Measurements from ENCODE around the gene MSANTD1. TPM values are rescaled to one million over a fixed set of nuclear protein-coding genes. Genes with fewer than 3 reads are reported as not detected.
A peak's percentile ranks its signal among the peaks of the same experiment; 100 is the strongest.

MSANTD1 gene
- total and polyA plus RNA-seq, 2 donors (not counting 1 experiment from before 2014, with no cell fraction given) = 0.78 to 5.5 TPM

DNA sequence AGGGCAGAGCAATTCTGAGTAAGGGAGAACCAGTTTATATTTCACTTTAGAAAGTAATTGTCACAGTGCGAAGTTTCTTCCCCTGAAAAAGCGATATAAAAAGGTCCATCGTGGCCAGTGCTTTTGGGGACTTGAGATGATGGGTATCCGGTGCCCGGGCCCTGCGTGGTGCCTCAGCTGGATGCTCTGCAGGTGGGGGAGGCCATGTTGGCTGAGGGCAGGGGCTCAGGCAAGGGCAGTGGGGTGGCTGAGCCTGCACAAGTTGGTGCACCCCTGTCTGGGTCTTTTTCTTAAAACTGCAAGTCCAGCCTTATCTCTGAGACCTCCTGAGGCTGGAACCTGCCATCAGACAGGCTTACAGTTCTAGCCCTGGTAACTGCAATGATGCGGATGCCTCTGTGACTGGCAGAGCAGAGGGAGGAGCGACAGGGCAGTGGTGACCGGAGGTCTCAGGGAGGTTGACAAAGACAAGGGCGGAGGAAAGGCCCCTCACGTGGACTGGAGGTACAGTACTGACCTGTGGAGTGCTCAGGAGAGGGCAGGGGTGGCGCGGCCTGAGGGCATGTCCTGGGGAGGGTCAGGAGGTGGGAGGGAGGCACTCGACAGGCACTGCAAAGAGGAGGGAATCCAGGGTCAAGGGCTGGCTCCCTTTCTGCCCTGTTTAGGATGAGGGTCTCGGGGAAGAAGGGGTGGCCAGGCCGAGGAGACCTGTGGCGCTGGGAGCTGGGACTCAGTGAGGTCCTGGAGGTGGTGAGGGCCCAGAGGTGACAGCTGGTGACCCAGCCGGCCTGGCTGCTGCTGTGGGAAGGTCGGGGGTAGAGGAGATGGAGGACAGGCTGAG, 45.7 kb downstream of the MSANTD1 start:
- Histone ChIP-seq H3K27ac (ENCODE audit: low read length in 2 of 2) (no peak overlapping the region), H3K4me3 (ENCODE audit: control extremely low read depth in 1 of 5, extremely low read depth in 1 of 5, insufficient read depth in 1 of 5, low read depth in 2 of 5, low read length in 4 of 5) (no peak overlapping the region), H3K4me1 (ENCODE audit: control insufficient read depth in 2 of 2, insufficient read depth in 2 of 2, low read length in 2 of 2) (peaks cover 7 to 17% of the 10 kb centered on the region in 2 donors), H3K9ac (ENCODE audit: low read length) (no peak overlapping the region), H3K79me2 (ENCODE audit: control insufficient read depth, insufficient read depth, low read length) (no peaks in the 10 kb centered on the region), H4K20me1 (ENCODE audit: control insufficient read depth, insufficient read depth, low read length, poor library complexity, severe bottlenecking) (no peaks in the 10 kb centered on the region), H2AFZ (ENCODE audit: insufficient read depth, low read depth, low read length, poor library complexity, severe bottlenecking) (no peak overlapping the region), H3K4me2 (replicated peaks; ENCODE audit: low read depth, low read length, poor library complexity, severe bottlenecking) (no peak overlapping the region), H3K9me3 (ENCODE audit: control extremely low read depth in 1 of 3, control insufficient read depth in 2 of 3, insufficient read depth in 1 of 3, low read length in 2 of 3) (peaks cover 0 to 7% (median 0%) of the 10 kb centered on the region in 3 donors), H3K27me3 (replicated peaks in 1 of 4; ENCODE audit: control extremely low read depth in 1 of 4, control insufficient read depth in 3 of 4, insufficient read depth in 4 of 4, low read length in 3 of 4) (peaks cover 0 to 17% (median 3%) of the 10 kb centered on the region in 4 experiments), H3K36me3 (replicated peaks in 1 of 2; ENCODE audit: control extremely low read depth in 1 of 2, control insufficient read depth in 1 of 2, extremely low read depth in 1 of 2, insufficient read depth in 2 of 2, low read length in 1 of 2) (no peaks in the 10 kb centered on the region)
- H3K4me3 Mint-ChIP-seq = peak overlapping the region; percentile 83
- 95% methylated on average over 19 of the region's 19 CpGs for WGBS (ENCODE audit: insufficient coverage)
- no peaks in the 10 kb centered on the region for H3K9me3 Mint-ChIP-seq (ENCODE audit: insufficient read depth)
- TF ChIP-seq EZH2 (IDR thresholded peaks at IDR 0.05; ENCODE audit: borderline replicate concordance, insufficient read depth, low read depth, low read length, poor library complexity, severe bottlenecking) = no peak
- TF ChIP-seq, protein P1, sequence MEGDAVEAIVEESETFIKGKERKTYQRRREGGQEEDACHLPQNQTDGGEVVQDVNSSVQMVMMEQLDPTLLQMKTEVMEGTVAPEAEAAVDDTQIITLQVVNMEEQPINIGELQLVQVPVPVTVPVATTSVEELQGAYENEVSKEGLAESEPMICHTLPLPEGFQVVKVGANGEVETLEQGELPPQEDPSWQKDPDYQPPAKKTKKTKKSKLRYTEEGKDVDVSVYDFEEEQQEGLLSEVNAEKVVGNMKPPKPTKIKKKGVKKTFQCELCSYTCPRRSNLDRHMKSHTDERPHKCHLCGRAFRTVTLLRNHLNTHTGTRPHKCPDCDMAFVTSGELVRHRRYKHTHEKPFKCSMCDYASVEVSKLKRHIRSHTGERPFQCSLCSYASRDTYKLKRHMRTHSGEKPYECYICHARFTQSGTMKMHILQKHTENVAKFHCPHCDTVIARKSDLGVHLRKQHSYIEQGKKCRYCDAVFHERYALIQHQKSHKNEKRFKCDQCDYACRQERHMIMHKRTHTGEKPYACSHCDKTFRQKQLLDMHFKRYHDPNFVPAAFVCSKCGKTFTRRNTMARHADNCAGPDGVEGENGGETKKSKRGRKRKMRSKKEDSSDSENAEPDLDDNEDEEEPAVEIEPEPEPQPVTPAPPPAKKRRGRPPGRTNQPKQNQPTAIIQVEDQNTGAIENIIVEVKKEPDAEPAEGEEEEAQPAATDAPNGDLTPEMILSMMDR (IDR thresholded peaks at IDR 0.05) = no peak
- DNase-seq (no peak), ATAC-seq (ENCODE audit: low read depth) (no peak)
- CTCF ChIA-PET = interaction anchor here (0.7 kb wide), 1 partner anchor 1644 kb away, joined by 3 read pairs; no protein-coding TSS in a partner anchor
- H3K4me1 Mint-ChIP-seq = peaks cover 13% of the 10 kb centered on the region
- H3K27me3 Mint-ChIP-seq = peaks cover 13% of the 10 kb centered on the region
- POLR2A ChIA-PET = no interaction called here
- H3K27ac Mint-ChIP-seq = no peak overlapping the region
- intact Hi-C loops (cut with micrococcal nuclease) = loop anchor here (5.0 kb wide), 1 partner anchor 1712 kb away; no protein-coding TSS in a partner anchor

Measured in B cell (primary cell).